Mucosa of descending colon (tissue), 3 donors: Measurements from ENCODE around the gene GARS1. TPM values are rescaled to one million over a fixed set of nuclear protein-coding genes. Genes with fewer than 3 reads are reported as not detected.

Experiments used
- ATAC-seq: fragments of 200-7000 bp; cut with Tn5 transposase; one replicate; pipeline ENCODE4 v1.9.1; 2020; ENCODE audit warnings: mild to moderate bottlenecking, moderate library complexity
- DNase-seq, 3 donors: peaks; one replicate each; pipeline ENCODE4 v3.0.0-alpha.2; 2020
- H3K36me3 ChIP-seq: fragments of 200-600 bp; one replicate; pipeline ENCODE4 v1.8.0; 2021; ENCODE audit warnings: low read depth, mild to moderate bottlenecking
- H3K4me1 ChIP-seq: fragments of 200-600 bp; one replicate; pipeline ENCODE4 v1.8.0; 2021; ENCODE audit warnings: low read depth, mild to moderate bottlenecking
- H3K4me3 ChIP-seq: fragments of 200-600 bp; one replicate; pipeline ENCODE4 v1.8.0; 2021; ENCODE audit warnings: mild to moderate bottlenecking
- H3K9me3 ChIP-seq: fragments of 200-600 bp; one replicate; pipeline ENCODE4 v1.8.0; 2021; ENCODE audit warnings: mild to moderate bottlenecking
- intact Hi-C, 2 donors: fragments of 100-400 bp; cut with DNase I in 1 of 2; cut with micrococcal nuclease in 1 of 2; formaldehyde crosslinking; loops; one replicate each; pipeline versions ENCODE4 v1.11.0 to v1.11.1; 2022; cut with DNase I, micrococcal nuclease
- total RNA-seq, 3 donors: library from RNA; stranded (reverse); fragmentation: NEBNext Ultra II Directional in 2 of 3; extraction: Animal tissue kit (Norgen Biotek cat#: 25700) in 2 of 3; gene quantifications; one replicate each; pipeline versions ENCODE4 v1.2.1 to v1.2.4, GENCODE V29; 2021 to 2023
- TF ChIP-seq, protein P1 (sequence below): fragments of 200-600 bp; IDR thresholded peaks from one replicate; pipeline ENCODE4 v1.8.0; 2022; ENCODE audit warnings: antibody characterized with exemption, mild to moderate bottlenecking
- donor health status: DM: no; HTN: no; CAD: no; lungs with moderate emphysema.
- donor health status: DM: no; HTN: no; CAD: no.
- donor health status: DM: no; HTN: yes; CAD: no.

The GARS1 gene
- total RNA-seq, 3 donors from 2014 or later = 46.2 to 68.6 (median 55.0) TPM

DNA sequence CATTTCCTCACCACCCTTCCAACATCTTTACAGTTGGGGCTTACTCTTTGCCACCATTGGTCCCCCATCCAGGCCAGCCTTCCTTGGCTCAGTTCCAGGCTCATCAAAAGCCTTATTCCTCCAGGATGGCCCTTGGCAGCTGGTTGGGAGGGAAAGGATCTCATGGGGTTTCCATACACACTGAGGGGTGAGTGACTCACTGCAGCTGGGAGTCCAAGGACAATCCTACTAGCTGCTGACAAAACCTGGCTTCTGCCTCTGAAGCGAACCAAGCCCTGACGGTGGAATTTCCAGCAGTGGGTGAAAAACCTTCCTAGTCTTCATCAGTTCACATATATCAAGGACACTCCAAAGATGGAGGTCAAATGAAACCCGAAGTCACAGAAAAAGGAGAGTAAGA lies 64.6 kb downstream of the GARS1 start:
- intact Hi-C loops = no loop called here
- no peaks in the 10 kb centered on the region for H3K4me1 ChIP-seq
- TF ChIP-seq, protein P1, sequence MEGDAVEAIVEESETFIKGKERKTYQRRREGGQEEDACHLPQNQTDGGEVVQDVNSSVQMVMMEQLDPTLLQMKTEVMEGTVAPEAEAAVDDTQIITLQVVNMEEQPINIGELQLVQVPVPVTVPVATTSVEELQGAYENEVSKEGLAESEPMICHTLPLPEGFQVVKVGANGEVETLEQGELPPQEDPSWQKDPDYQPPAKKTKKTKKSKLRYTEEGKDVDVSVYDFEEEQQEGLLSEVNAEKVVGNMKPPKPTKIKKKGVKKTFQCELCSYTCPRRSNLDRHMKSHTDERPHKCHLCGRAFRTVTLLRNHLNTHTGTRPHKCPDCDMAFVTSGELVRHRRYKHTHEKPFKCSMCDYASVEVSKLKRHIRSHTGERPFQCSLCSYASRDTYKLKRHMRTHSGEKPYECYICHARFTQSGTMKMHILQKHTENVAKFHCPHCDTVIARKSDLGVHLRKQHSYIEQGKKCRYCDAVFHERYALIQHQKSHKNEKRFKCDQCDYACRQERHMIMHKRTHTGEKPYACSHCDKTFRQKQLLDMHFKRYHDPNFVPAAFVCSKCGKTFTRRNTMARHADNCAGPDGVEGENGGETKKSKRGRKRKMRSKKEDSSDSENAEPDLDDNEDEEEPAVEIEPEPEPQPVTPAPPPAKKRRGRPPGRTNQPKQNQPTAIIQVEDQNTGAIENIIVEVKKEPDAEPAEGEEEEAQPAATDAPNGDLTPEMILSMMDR = no peak
- no peak overlapping the region for H3K4me3 ChIP-seq
- no peaks in the 10 kb centered on the region for H3K36me3 ChIP-seq
- DNase-seq = no peak
- H3K9me3 ChIP-seq = no peaks in the 10 kb centered on the region
- no peak for ATAC-seq

DNA sequence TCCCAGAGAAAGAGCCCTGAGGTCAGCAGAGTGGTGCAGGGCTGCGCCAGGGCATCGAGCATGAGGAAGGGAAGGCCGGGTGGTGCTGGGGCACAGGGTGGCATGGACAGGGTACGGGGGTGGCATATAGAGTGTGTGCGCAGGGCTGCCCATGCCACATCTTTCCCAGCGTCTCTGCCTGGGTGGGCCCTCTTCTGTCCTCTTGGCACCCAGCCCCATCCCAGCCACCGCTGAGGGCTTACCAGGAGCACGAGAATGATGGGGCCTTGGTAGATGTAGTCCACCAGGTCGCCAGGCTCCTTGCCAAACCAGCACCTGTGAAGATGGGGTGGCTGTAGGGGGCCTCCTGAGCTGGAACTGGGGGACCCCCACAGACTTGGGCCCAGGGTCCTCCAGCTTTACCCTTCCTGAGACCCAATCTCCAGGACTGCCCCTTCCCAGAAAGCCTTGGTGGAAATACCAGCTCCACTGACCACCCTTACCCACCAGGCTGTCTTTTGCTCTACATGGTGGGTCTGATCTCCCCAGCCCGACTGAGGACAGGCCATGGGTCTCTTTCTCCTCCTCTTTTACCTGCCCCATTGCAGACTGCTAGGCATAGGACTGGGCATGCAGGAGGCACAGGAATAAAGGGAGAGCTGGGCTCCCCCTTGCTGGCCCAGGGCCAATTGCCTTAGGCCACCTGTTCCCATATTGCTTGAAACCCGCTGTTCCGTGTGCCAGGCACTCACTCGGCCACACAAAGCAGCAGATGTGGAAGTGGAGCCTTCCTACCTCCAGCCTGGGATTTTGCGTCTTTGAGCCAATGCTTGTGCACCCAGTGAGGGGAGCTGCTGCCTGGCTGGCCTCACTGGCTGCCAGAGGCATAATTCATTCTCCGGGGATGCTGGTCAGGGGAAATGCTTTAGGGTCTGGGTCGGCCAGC lies 65.9 kb downstream of the GARS1 start:
- ATAC-seq (no peak), DNase-seq (no peak)
- intact Hi-C loops = no loop called here
- H3K36me3 ChIP-seq = no peaks in the 10 kb centered on the region
- H3K4me1 ChIP-seq = no peaks in the 10 kb centered on the region
- no peak overlapping the region for H3K4me3 ChIP-seq
- no peaks in the 10 kb centered on the region for H3K9me3 ChIP-seq
- TF ChIP-seq, protein P1 = no peak

DNA sequence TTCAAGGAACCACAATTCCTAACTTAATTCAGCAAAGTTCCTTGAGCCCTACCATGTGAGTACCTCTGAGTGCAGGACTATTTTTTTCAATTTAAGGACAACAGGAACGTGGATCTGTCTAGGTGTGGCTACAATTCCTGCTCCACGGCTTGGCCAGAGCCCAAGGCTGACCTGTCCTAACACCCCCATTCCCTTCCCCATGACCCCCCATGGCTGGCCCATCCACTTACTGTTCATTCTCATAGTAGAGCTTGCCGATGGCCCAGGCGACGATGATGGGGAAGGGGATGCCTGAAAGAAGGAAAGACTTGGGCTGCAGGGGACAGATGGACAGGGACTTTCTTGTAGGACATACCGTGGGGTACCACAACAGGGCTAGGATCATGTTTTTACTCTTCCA lies 67.2 kb downstream of the GARS1 start:
- intact Hi-C loops = no loop called here
- ATAC-seq = no peak
- DNase-seq = no peak
- H3K9me3 ChIP-seq = no peaks in the 10 kb centered on the region
- H3K4me1 ChIP-seq = no peaks in the 10 kb centered on the region
- no peak overlapping the region for H3K4me3 ChIP-seq
- no peaks in the 10 kb centered on the region for H3K36me3 ChIP-seq
- TF ChIP-seq, protein P1 = no peak

DNA sequence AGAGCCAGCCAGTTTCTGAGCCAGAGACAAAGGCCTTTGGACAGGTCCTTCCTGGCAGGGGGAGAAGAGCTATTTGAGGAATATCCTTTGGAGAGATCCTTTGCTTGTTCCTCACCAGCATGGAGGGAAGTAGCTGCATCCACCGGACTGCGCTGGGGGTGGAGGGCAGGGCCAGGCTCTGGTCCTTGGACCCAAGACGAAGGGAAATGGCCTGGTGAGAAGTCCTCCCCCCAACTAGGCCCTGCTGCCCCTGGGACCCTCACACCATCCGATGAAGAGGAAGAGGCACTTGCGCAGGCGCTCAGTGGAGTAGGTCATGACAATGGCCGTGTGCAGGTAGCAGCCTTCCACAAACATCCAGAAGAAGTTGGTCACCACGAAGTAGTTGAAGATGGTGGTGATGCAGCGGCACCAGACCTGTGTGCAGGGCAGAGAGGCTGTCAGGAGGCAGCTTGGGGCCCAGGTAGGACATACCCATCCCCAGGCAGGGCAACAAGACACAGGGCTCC lies 67.8 kb downstream of the GARS1 start:
- DNase-seq = no peak
- Histone ChIP-seq H3K4me3 (no peak overlapping the region), H3K9me3 (no peaks in the 10 kb centered on the region), H3K36me3 (no peaks in the 10 kb centered on the region), H3K4me1 (no peaks in the 10 kb centered on the region)
- TF ChIP-seq, protein P1 = no peak
- intact Hi-C loops = no loop called here
- ATAC-seq = no peak

DNA sequence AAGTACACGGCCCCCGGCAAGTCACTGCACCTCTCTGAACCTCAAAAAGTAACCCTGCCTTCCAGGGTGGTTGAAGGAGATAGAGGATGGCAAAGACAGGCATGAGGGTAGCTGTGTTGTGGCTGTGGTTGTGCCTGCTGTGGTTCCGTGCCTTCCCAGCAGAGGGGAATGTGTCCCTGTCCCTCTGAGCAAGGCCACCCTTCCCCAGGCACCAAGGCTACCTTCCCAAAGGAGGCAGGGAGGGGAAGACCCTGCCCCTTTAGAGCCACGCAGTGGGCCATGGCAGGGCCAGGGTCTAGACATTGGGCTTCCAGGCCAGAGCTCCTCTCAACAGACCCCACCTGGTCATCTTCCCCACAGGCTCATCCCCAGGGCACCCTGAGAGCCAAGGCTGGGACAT lies 68.7 kb downstream of the GARS1 start:
- no peak for DNase-seq
- no peaks in the 10 kb centered on the region for H3K9me3 ChIP-seq
- H3K36me3 ChIP-seq = no peaks in the 10 kb centered on the region
- no peak for ATAC-seq
- intact Hi-C loops = no loop called here
- H3K4me3 ChIP-seq = no peak overlapping the region
- TF ChIP-seq, protein P1 = no peak
- no peaks in the 10 kb centered on the region for H3K4me1 ChIP-seq
